GM20000 (cell line): Measurements from ENCODE around the gene MBOAT2.
"Not testable (repeated sequence)": the region's sequence is repeated elsewhere in the genome, so short reads cannot be mapped to it uniquely, and the experiment has no call there.

Experiments used
- DNase-seq: peaks from one replicate; pipeline ENCODE4 v3.0.0; 2012; ENCODE audit warnings: low spot score
- CTCF ChIP-seq: IDR thresholded peaks from 2 replicates; pipeline ENCODE4 v1.5.1; 2012; ENCODE audit warnings: mild to moderate bottlenecking, control low read depth; ENCODE audit errors: extremely low read depth, missing control alignments

Gene MBOAT2

GRCh38 chr2:8907764-8908288 lies 95.7 kb downstream of the MBOAT2 start:
- no peak for TF ChIP-seq CTCF
- no peak for DNase-seq

- not testable (repeated sequence) for DNase-seq
Observed at GRCh38 chr2:8903924-8904323, 99.6 kb downstream of the MBOAT2 start.

GRCh38 chr2:8902757-8903156 lies 100.7 kb downstream of the MBOAT2 start:
- not testable (repeated sequence) for DNase-seq

DNA sequence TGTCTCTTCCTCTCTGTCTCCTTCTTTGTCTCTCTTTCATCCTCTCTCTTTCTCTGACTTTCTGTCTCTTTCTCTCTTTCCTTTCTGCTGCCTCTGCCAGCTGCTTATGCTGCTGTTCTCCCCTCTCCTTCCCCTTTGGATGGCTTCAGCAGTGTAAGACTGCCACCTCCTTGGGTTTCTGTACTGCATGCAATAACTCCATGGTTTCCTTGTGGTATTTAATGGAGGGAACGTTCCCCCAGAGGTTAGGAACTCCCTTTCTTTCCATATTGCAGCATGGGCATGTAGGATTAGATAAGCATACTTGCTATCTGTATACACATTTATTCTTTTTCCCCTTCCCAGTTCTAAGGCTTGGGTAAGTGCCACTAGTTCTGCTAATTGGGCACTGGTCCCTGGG lies 106.3 kb downstream of the MBOAT2 start:
- DNase-seq = not testable (repeated sequence)

DNA sequence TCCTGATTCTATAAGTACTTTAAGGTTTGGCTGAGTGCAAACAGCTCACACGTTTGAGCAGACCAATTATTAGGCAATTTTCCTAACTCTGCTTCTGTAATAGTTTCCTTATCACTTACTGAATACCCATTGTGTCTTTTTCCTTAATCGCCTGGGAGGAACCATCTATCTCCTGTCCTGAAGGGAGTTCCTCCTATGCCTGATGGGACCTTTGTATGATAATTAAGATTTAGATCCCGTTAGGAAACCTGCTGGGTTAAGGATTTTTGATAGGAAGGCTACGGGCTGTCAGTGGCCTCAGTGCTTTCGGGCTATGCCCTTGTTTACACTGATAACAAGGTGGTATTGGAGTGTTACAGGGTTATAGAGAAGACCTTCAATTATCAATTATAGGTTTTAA lies 106.8 kb downstream of the MBOAT2 start:
- DNase-seq = not testable (repeated sequence)

DNA sequence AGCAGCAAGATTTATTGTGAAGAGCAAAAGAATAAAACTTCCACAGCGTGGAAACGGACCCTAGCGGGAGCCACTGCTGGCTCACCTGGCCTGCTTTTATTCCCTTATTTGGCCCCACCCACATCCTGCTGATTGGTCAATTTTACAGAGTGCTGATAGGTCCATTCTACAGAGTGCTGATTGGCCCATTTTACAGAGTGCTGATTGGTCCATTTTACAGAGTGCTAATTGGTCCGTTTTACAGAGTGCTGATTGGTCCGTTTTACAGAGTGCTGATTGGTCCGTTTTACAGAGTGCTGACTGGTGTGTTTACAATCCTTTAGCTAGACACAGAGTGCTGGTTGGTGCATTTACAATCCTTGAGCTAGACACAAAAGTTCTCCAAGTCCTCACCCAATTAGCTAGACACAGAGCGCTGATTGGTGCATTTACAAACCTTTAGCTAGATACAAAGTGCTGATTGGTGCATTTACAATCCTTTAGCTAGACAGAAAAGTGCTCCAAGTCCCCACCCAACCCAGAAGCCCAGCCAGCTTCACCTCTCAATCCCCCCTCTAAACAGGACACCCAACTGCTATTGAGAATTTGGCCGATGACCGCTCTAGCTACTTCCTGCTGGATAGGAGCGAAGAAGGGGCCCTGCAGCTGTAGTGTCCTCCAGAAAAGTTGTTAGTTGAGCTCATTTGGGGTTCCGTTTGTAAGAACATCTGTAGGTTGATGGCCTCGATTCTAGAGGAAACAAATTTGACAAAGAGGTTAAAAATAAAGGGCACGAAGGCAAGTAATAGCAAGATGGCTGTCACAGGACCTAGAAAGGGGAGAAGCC lies 108.2 kb downstream of the MBOAT2 start:
- DNase-seq = not testable (repeated sequence)

DNA sequence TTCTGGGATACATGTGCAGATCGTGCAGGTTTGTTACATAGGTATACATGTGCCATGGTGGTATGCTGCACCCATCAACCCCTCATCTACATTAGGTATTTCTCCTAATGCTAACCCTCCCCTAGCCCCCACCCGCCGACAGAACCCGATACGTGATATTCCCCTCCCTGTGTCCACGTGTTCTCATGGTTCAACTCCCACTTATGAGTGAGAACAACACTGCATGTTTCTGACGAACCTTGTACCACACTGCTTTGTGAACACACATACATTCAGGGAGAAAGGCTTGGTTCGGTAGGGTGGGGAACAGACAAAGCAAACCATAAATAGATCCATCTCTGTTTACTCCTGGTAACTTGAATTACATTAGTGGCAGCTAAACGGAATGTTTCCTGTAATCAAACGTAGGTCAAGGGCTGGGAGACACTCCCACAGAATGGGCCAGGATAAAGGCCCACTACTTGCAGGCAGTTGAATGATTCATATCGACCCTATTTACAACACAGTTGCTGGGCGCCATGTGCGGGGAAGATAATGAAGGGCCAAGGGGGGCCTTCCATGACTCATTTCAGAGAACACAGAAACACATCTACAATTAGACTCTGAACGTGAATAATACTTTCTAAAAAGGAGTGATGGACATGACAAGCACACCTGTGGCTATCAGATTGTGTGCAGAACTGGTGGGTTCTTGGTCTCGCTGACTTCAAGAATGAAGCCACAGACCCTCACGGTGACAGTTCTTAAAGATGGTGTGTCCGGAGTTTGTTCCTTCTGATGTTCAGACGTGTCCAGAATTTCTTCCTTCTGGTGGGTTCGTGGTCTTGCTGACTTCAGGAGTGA lies 109.3 kb downstream of the MBOAT2 start:
- TF ChIP-seq CTCF = no peak
- DNase-seq = no peak

GRCh38 chr2:8893474-8893873 lies 110.0 kb downstream of the MBOAT2 start:
- no peak for TF ChIP-seq CTCF
- DNase-seq = no peak

- no peak for TF ChIP-seq CTCF
- DNase-seq = no peak
Observed at GRCh38 chr2:8892111-8892510, 111.4 kb downstream of the MBOAT2 start.

DNA sequence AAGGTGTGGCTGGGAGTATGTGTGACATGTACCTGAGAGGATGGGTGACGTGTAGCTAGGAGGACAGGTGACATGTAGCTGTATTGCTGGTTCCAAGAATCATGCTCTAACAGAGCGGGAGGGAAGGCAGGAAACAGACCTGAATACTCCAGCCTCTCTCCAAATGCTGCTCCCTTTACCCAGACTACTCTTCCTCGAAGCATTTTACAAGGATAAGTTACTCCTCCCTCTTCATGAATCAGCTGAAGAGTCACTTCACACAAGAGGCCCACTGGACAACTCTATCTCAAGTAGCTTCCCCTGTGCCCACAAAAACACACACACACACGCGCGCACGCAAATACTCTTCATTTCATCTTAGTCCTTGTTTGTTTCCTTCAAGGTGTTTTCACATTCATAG lies 113.5 kb downstream of the MBOAT2 start:
- DNase-seq = no peak
- no peak for TF ChIP-seq CTCF
